Neural progenitor cell (in vitro differentiated cells): ENCODE data around the gene KCNN2. TPM values are rescaled to one million over a fixed set of nuclear protein-coding genes. Genes with fewer than 3 reads are reported as not detected.

Experiments
- DNase-seq: peaks from one replicate; pipeline ENCODE4 v3.0.0-alpha.2; 2016; ENCODE audit warnings: low spot score
- H2AFZ ChIP-seq: fragments of 200-600 bp; sonication (generic); replicated peaks from 2 replicates; pipeline ENCODE4 v1.6.1; 2016; ENCODE audit warnings: antibody characterized with exemption
- H3F3A ChIP-seq: fragments of 200-600 bp; sonication (generic); 2 replicates; pipeline ENCODE4 v1.6.1; 2016; ENCODE audit warnings: antibody characterized with exemption, low read depth
- H3K27ac ChIP-seq: fragments of 200-600 bp; sonication (generic); 2 replicates; pipeline ENCODE4 v1.5.1; 2016; ENCODE audit warnings: mild to moderate bottlenecking
- H3K27me3 ChIP-seq: fragments of 200-600 bp; sonication (generic); 2 replicates; pipeline ENCODE4 v1.6.1; 2016; ENCODE audit warnings: mild to moderate bottlenecking, moderate library complexity
- H3K36me3 ChIP-seq: fragments of 200-600 bp; sonication (generic); 2 replicates; pipeline ENCODE4 v1.5.1; 2016
- H3K4me1 ChIP-seq: fragments of 200-600 bp; sonication (generic); 2 replicates; pipeline ENCODE4 v1.6.1; 2016; ENCODE audit warnings: mixed run types
- H3K4me2 ChIP-seq: fragments of 200-600 bp; sonication (generic); 2 replicates; pipeline ENCODE4 v1.6.1; 2016
- H3K4me3 ChIP-seq: fragments of 200-600 bp; sonication (generic); 2 replicates; pipeline ENCODE4 v1.5.1; 2016
- H3K79me2 ChIP-seq: fragments of 200-600 bp; sonication (generic); 2 replicates; pipeline ENCODE4 v1.6.1; 2016; ENCODE audit warnings: low read depth
- H3K9ac ChIP-seq: fragments of 200-600 bp; sonication (generic); 2 replicates; pipeline ENCODE4 v1.6.1; 2016
- H3K9me3 ChIP-seq: fragments of 200-600 bp; sonication (generic); 2 replicates; pipeline ENCODE4 v1.5.1; 2016; ENCODE audit warnings: low read depth
- H4K20me1 ChIP-seq: fragments of 200-600 bp; sonication (generic); 2 replicates; pipeline ENCODE4 v1.6.1; 2016; ENCODE audit warnings: low read depth
- H3K27ac Mint-ChIP-seq: 3 replicates; pipeline ENCODE4 v1.8.0; 2021; ENCODE audit warnings: mixed read lengths
- H3K27me3 Mint-ChIP-seq: 2 replicates; pipeline ENCODE4 v1.8.0; 2022; ENCODE audit warnings: low read depth, mild to moderate bottlenecking, inconsistent platforms, moderate library complexity, mixed read lengths; ENCODE audit not compliant: insufficient read depth
- H3K36me3 Mint-ChIP-seq: 3 replicates; pipeline ENCODE4 v1.8.0; 2021; ENCODE audit warnings: mixed read lengths
- H3K4me1 Mint-ChIP-seq: 3 replicates; pipeline ENCODE4 v1.8.0; 2021; ENCODE audit warnings: mixed read lengths
- H3K4me3 Mint-ChIP-seq: 3 replicates; pipeline ENCODE4 v1.8.0; 2021; ENCODE audit warnings: mild to moderate bottlenecking, moderate library complexity, mixed read lengths
- H3K9me3 Mint-ChIP-seq: 3 replicates; pipeline ENCODE4 v1.8.0; 2020; ENCODE audit warnings: mixed read lengths
- EZH2 ChIP-seq: fragments of 200-600 bp; sonication (generic); IDR thresholded peaks from 2 replicates; pipeline ENCODE4 v1.6.1; 2017; ENCODE audit warnings: antibody characterized with exemption, mild to moderate bottlenecking, moderate library complexity
- EZH2phosphoT487 ChIP-seq: fragments of 200-600 bp; sonication (generic); IDR thresholded peaks from 2 replicates; pipeline ENCODE4 v1.6.1; 2017; ENCODE audit warnings: antibody characterized with exemption
- total RNA-seq: library from RNA; depleted of rRNA; stranded (reverse); fragments of >200 nt; gene quantifications from 2 replicates; pipeline ENCODE4 v1.2.3, GENCODE V29; 2015; ENCODE audit warnings: low replicate concordance
- TF ChIP-seq, protein P1 (sequence below): fragments of 200-600 bp; sonication (generic); IDR thresholded peaks from 2 replicates; pipeline ENCODE4 v1.5.1; 2017; ENCODE audit warnings: antibody characterized with exemption, mild to moderate bottlenecking

The KCNN2 gene
- total RNA-seq, 1 donor from 2014 or later = 5.2 TPM

DNA sequence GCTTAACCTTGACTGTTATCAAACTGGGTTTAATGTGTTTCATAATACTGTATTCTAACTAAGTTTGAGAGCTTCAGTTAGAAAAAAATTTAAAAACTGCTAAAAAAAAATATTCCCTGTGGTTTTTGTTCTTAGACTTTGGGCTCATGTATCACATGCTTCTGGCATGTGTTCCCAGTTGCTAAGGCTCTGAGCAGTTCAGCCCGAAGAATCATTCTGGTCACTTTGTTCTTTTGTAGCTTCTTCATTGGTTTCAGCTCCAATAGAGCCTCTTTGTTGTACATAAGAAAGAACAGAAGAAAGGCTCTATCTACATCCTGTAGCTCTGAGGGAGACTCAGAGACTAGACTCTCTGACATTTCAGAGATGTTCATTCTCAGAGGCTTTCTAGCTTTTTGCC lies 25.6 kb downstream of the KCNN2 start:
- H3K27ac Mint-ChIP-seq = no peak overlapping the region
- H3K4me2 ChIP-seq = peak overlapping the region; percentile 28
- TF ChIP-seq EZH2 (no peak), EZH2phosphoT487 (no peak)
- TF ChIP-seq, protein P1, sequence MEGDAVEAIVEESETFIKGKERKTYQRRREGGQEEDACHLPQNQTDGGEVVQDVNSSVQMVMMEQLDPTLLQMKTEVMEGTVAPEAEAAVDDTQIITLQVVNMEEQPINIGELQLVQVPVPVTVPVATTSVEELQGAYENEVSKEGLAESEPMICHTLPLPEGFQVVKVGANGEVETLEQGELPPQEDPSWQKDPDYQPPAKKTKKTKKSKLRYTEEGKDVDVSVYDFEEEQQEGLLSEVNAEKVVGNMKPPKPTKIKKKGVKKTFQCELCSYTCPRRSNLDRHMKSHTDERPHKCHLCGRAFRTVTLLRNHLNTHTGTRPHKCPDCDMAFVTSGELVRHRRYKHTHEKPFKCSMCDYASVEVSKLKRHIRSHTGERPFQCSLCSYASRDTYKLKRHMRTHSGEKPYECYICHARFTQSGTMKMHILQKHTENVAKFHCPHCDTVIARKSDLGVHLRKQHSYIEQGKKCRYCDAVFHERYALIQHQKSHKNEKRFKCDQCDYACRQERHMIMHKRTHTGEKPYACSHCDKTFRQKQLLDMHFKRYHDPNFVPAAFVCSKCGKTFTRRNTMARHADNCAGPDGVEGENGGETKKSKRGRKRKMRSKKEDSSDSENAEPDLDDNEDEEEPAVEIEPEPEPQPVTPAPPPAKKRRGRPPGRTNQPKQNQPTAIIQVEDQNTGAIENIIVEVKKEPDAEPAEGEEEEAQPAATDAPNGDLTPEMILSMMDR = no peak
- H3K4me3 ChIP-seq = no peak overlapping the region
- peaks cover 33% of the 10 kb centered on the region for H3K4me1 ChIP-seq
- no peaks in the 10 kb centered on the region for H3K9me3 Mint-ChIP-seq
- H3K79me2 ChIP-seq = peaks cover 67% of the 10 kb centered on the region
- H4K20me1 ChIP-seq = no peaks in the 10 kb centered on the region
- H3K36me3 ChIP-seq = no peaks in the 10 kb centered on the region
- no peaks in the 10 kb centered on the region for H3K27me3 Mint-ChIP-seq
- peak overlapping the region; percentile 78 for H3K27ac ChIP-seq
- DNase-seq = peak; percentile 80
- H3K9ac ChIP-seq = no peak overlapping the region
- H3K4me3 Mint-ChIP-seq = no peak overlapping the region
- H3K27me3 ChIP-seq = no peaks in the 10 kb centered on the region
- peaks cover 17% of the 10 kb centered on the region for H3F3A ChIP-seq
- no peak overlapping the region for H2AFZ ChIP-seq
- no peaks in the 10 kb centered on the region for H3K9me3 ChIP-seq
- peaks cover 28% of the 10 kb centered on the region for H3K4me1 Mint-ChIP-seq
- H3K36me3 Mint-ChIP-seq = no peaks in the 10 kb centered on the region

DNA sequence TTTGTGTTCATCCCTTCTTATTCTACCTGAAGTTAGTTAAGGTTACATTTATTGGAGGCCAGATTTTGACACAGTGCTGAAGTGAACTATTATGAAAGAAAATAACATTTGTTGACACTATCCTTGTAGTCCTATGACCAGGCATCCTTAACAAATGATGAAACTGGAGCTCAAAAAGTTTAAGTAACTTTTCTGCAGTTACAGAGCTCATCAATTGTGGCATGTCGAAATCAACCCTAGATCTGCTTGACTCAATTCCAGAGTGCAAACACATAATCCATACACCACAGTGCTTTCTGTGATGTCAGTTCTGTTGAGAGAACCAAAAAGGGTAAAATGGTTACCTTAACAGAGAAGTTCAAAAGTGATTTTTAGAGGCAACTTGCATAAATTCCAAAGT lies 28.6 kb downstream of the KCNN2 start:
- Histone ChIP-seq H3K27me3 (no peaks in the 10 kb centered on the region), H3K9me3 (no peaks in the 10 kb centered on the region), H3K9ac (no peak overlapping the region), H3K4me1 (peaks cover 40% of the 10 kb centered on the region), H2AFZ (no peak overlapping the region), H3K4me2 (no peak overlapping the region), H3K36me3 (no peaks in the 10 kb centered on the region), H3K27ac (no peak overlapping the region), H3K79me2 (peaks cover 73% of the 10 kb centered on the region), H3K4me3 (no peak overlapping the region), H4K20me1 (no peaks in the 10 kb centered on the region), H3F3A (peaks cover 17% of the 10 kb centered on the region)
- Mint-ChIP-seq H3K9me3 (no peaks in the 10 kb centered on the region), H3K27me3 (no peaks in the 10 kb centered on the region), H3K4me1 (peaks cover 28% of the 10 kb centered on the region), H3K4me3 (no peak overlapping the region), H3K27ac (no peak overlapping the region), H3K36me3 (no peaks in the 10 kb centered on the region)
- DNase-seq = no peak
- TF ChIP-seq EZH2 (no peak), EZH2phosphoT487 (no peak)
- TF ChIP-seq, protein P1 = no peak

DNA sequence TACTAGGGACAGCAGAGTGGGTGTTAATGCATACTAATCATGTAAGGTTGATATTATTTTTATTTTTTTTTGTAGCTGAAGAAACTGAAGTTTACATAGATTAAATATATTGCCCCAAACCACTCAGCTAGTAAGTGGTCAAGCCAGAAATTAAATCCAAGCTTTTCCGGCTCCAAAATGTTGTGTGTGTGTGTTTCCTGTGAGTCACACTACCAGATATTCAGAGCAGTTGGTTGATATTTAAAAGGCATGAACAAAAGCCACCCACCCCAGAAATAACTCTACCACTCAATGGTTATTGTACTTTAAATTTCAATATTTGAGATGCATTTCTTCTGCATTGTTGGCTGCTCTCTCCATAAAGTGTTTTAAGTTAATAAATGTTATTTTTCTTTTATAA lies 29.5 kb downstream of the KCNN2 start:
- Histone ChIP-seq H3K4me1 (peaks cover 40% of the 10 kb centered on the region), H3K4me3 (no peak overlapping the region), H2AFZ (no peak overlapping the region), H3K9me3 (no peaks in the 10 kb centered on the region), H3K36me3 (no peaks in the 10 kb centered on the region), H3K27me3 (no peaks in the 10 kb centered on the region), H3K9ac (no peak overlapping the region), H3K27ac (no peak overlapping the region), H3F3A (peaks cover 17% of the 10 kb centered on the region), H3K79me2 (peaks cover 82% of the 10 kb centered on the region), H4K20me1 (no peaks in the 10 kb centered on the region), H3K4me2 (no peak overlapping the region)
- Mint-ChIP-seq H3K27me3 (no peaks in the 10 kb centered on the region), H3K27ac (no peak overlapping the region), H3K9me3 (no peaks in the 10 kb centered on the region), H3K4me3 (no peak overlapping the region), H3K36me3 (no peaks in the 10 kb centered on the region), H3K4me1 (peaks cover 33% of the 10 kb centered on the region)
- no peak for DNase-seq
- TF ChIP-seq, protein P1 = no peak
- TF ChIP-seq EZH2 (no peak), EZH2phosphoT487 (no peak)
